NCI-H460 (cell line): Measurements from ENCODE around the gene CCR5AS.
"Not testable (repeated sequence)": the region's sequence is repeated elsewhere in the genome, so short reads cannot be mapped to it uniquely, and the experiment has no call there.

ENCODE experiments used
- DNase-seq: peaks from one replicate; pipeline ENCODE4 v3.0.0-alpha.2; 2016; ENCODE audit warnings: low read depth; ENCODE audit errors: extremely low read depth

Gene CCR5AS

GRCh38 chr3:46406788-46407611 is at the start of gene CCR5AS, which contains the start of gene CCRL2:
Gene CCR5AS (minus strand): TSS chr3:46407066.
Gene CCRL2 (plus strand): TSS chr3:46407259. CDS start chr3:46408080, 821 bp downstream.
- no peak for DNase-seq

- no peak for DNase-seq
Measured at GRCh38 chr3:46456118-46456517, 49.3 kb upstream of the CCR5AS start.

GRCh38 chr3:46455231-46456115 is 48.6 kb upstream of the CCR5AS start:
- DNase-seq = no peak

- DNase-seq = no peak
Measured at GRCh38 chr3:46454606-46455005, 47.7 kb upstream of the CCR5AS start.

GRCh38 chr3:46454209-46454595 is 47.3 kb upstream of the CCR5AS start:
- no peak for DNase-seq

GRCh38 chr3:46453526-46454208 is 46.8 kb upstream of the CCR5AS start:
- DNase-seq = no peak

GRCh38 chr3:46449755-46450552 is 43.1 kb upstream of the CCR5AS start:
- peak; percentile 1 for DNase-seq

GRCh38 chr3:46448721-46449120 is 41.9 kb upstream of the CCR5AS start:
- no peak for DNase-seq

GRCh38 chr3:46447228-46447985 is 40.5 kb upstream of the CCR5AS start:
- no peak for DNase-seq

- peak; percentile 18 for DNase-seq
Measured at GRCh38 chr3:46442576-46443530, 36.0 kb upstream of the CCR5AS start.

GRCh38 chr3:46440531-46441294 is 33.8 kb upstream of the CCR5AS start:
- DNase-seq = no peak

GRCh38 chr3:46438831-46439230 is 32.0 kb upstream of the CCR5AS start:
- no peak for DNase-seq

- DNase-seq = no peak
Measured at GRCh38 chr3:46435081-46435726, 28.3 kb upstream of the CCR5AS start.

- no peak for DNase-seq
Measured at GRCh38 chr3:46433841-46434240, 27.0 kb upstream of the CCR5AS start.

GRCh38 chr3:46433118-46433517 is 26.3 kb upstream of the CCR5AS start:
- DNase-seq = not testable (repeated sequence)

GRCh38 chr3:46431905-46432304 is 25.0 kb upstream of the CCR5AS start:
- not testable (repeated sequence) for DNase-seq

GRCh38 chr3:46430879-46431278 is 24.0 kb upstream of the CCR5AS start:
- DNase-seq = not testable (repeated sequence)
